SK-N-SH (cell line): ENCODE measurements around the gene SLC25A10. TPM values are rescaled to one million over a fixed set of nuclear protein-coding genes. Genes with fewer than 3 reads are reported as not detected.

Experiments
- CTCF ChIA-PET: fragments of 300-600, 350-600 bp; formaldehyde crosslinking; extraction: SDS; loops from one replicate; lab custom pipeline; 2021; lab: Yijun Ruan, JAX
- POLR2A ChIA-PET: fragments of 350-600 bp; sonication (Branson Sonifier 250); formaldehyde crosslinking; extraction: SDS; loops from one replicate; lab custom pipeline; 2020; ENCODE audit warnings: antibody characterized with exemption, inconsistent platforms; lab: Yijun Ruan, JAX
- DNase-seq: peaks from one replicate; pipeline ENCODE4 v3.0.0; 2012
- H2AFZ ChIP-seq: fragments of 200-600 bp; sonication (generic); 2 replicates; pipeline ENCODE4 v1.8.1; 2016; ENCODE audit warnings: antibody characterized with exemption, mild to moderate bottlenecking, low read depth
- H3F3A ChIP-seq: fragments of 200-600 bp; sonication (generic); replicated peaks from 2 replicates; pipeline ENCODE3; 2016; ENCODE audit warnings: antibody characterized with exemption, mild to moderate bottlenecking; ENCODE audit not compliant: insufficient read depth
- H3K27ac ChIP-seq, 2 experiments: fragments of 200-500 bp in 1 of 2; fragments of 200-600 bp in 1 of 2; sonication (Bioruptor generic) in 1 of 2; sonication (generic), shearing (Covaris generic) in 1 of 2; 2 replicates each; pipeline versions ENCODE4 v1.5.1 to v1.6.1; 2014 to 2016; ENCODE audit warnings: low read depth in 2 of 2, inconsistent platforms in 1 of 2, low read length in 1 of 2, mild to moderate bottlenecking in 1 of 2, mixed read lengths in 1 of 2
- H3K27me3 ChIP-seq: fragments of 200-600 bp; sonication (generic), shearing (Covaris generic); 2 replicates; pipeline ENCODE4 v1.6.1; 2016; ENCODE audit warnings: mixed run types; ENCODE audit not compliant: insufficient read depth
- H3K36me3 ChIP-seq, 2 experiments: fragments of 200-500 bp in 1 of 2; fragments of 200-600 bp in 1 of 2; sonication (Bioruptor generic) in 1 of 2; sonication (generic) in 1 of 2; replicated peaks in 1 of 2; 2 replicates each; pipeline versions ENCODE3 to v1.5.1; 2014 to 2016; ENCODE audit warnings: low read length in 1 of 2, mild to moderate bottlenecking in 1 of 2; ENCODE audit not compliant: insufficient read depth in 2 of 2, control insufficient read depth in 1 of 2
- H3K4me1 ChIP-seq, 2 experiments: fragments of 200-500 bp in 1 of 2; fragments of 200-600 bp in 1 of 2; sonication (Bioruptor generic) in 1 of 2; sonication (generic), shearing (Covaris generic) in 1 of 2; 2 replicates each; pipeline versions ENCODE4 v1.5.1 to v1.6.1; 2014 to 2016; ENCODE audit warnings: low read depth in 1 of 2, low read length in 1 of 2, mixed run types in 1 of 2; ENCODE audit not compliant: insufficient read depth in 2 of 2, control insufficient read depth in 1 of 2
- H3K4me2 ChIP-seq: fragments of 200-600 bp; sonication (generic), shearing (Covaris generic); 2 replicates; pipeline ENCODE4 v1.6.1; 2017; ENCODE audit warnings: mixed run types
- H3K4me3 ChIP-seq, 2 experiments: fragments of 200-500 bp in 1 of 2; fragments of 200-600 bp in 1 of 2; sonication (Bioruptor generic) in 1 of 2; sonication (generic), shearing (Covaris generic) in 1 of 2; 2 replicates each; pipeline versions ENCODE4 v1.5.1 to v1.8.1; 2014 to 2016; ENCODE audit warnings: low read depth in 2 of 2, inconsistent platforms in 1 of 2, low read length in 1 of 2, mild to moderate bottlenecking in 1 of 2, mixed read lengths in 1 of 2, moderate library complexity in 1 of 2
- H3K79me2 ChIP-seq: fragments of 200-600 bp; sonication (generic); 2 replicates; pipeline ENCODE4 v1.8.1; 2017; ENCODE audit warnings: mild to moderate bottlenecking; ENCODE audit not compliant: insufficient read depth
- H3K9ac ChIP-seq: fragments of 200-600 bp; sonication (generic); 2 replicates; pipeline ENCODE4 v1.6.1; 2017; ENCODE audit warnings: mixed run types
- H3K9me2 ChIP-seq: fragments of 200-600 bp; sonication (generic); 2 replicates; pipeline ENCODE4 v1.6.1; 2017; ENCODE audit warnings: mixed run types
- H3K9me3 ChIP-seq: fragments of 200-600 bp; sonication (generic); 2 replicates; pipeline ENCODE4 v1.6.1; 2017; ENCODE audit warnings: mixed run types, mild to moderate bottlenecking, moderate library complexity
- H4K20me1 ChIP-seq: fragments of 200-600 bp; sonication (generic); 2 replicates; pipeline ENCODE4 v1.6.1; 2017; ENCODE audit warnings: mild to moderate bottlenecking, mixed run types; ENCODE audit not compliant: insufficient read depth
- ELF1 ChIP-seq: IDR thresholded peaks from 2 replicates; pipeline ENCODE4 v1.4.0; 2012
- EP300 ChIP-seq, 2 experiments: IDR thresholded peaks; 2 replicates each; pipeline versions ENCODE4 v1.4.0 to v1.6.1; 2012; ENCODE audit warnings: borderline replicate concordance in 1 of 2, low read depth in 1 of 2, low read length in 1 of 2
- EZH2phosphoT487 ChIP-seq: fragments of 200-600 bp; sonication (generic); IDR thresholded peaks from 2 replicates; pipeline ENCODE4 v1.6.1; 2017; ENCODE audit warnings: low read depth, mixed run types, mild to moderate bottlenecking, antibody characterized with exemption, moderate library complexity, borderline replicate concordance
- FOXJ3 ChIP-seq: sonication (generic); formaldehyde crosslinking; IDR thresholded peaks from 2 replicates; pipeline ENCODE4 v1.5.1; 2020; ENCODE audit warnings: mild to moderate bottlenecking, missing genetic modification reagents
- GABPA ChIP-seq: IDR thresholded peaks from 2 replicates; pipeline ENCODE4 v1.4.0; 2012; ENCODE audit warnings: low read depth, mild to moderate bottlenecking
- GATA2 ChIP-seq: sonication (generic); formaldehyde crosslinking; IDR thresholded peaks from 2 replicates; pipeline ENCODE4 v1.5.0; 2020; ENCODE audit warnings: mild to moderate bottlenecking, missing genetic modification reagents
- JUND ChIP-seq: IDR thresholded peaks from 2 replicates; pipeline ENCODE4 v1.4.0; 2012
- MXI1 ChIP-seq: IDR thresholded peaks from 2 replicates; pipeline ENCODE4 v1.6.1; 2012; ENCODE audit warnings: mild to moderate bottlenecking, low read depth, low read length, improper control_type of control experiment
- NFIC ChIP-seq: IDR thresholded peaks from 2 replicates; pipeline ENCODE4 v1.4.0; 2012; ENCODE audit warnings: borderline replicate concordance
- NRF1 ChIP-seq: IDR thresholded peaks from 2 replicates; pipeline ENCODE4 v1.6.1; 2012; ENCODE audit warnings: low read depth, mild to moderate bottlenecking, low read length
- PBX3 ChIP-seq: IDR thresholded peaks from 2 replicates; pipeline ENCODE4; 2012
- POLR2AphosphoS5 ChIP-seq: IDR thresholded peaks from 2 replicates; pipeline ENCODE4 v1.6.1; 2012; ENCODE audit warnings: low read depth, low read length
- RAD21 ChIP-seq: IDR thresholded peaks from 2 replicates; pipeline ENCODE4 v1.6.1; 2012; ENCODE audit warnings: mild to moderate bottlenecking, low read length
- RFX5 ChIP-seq: IDR thresholded peaks from 2 replicates; pipeline ENCODE4 v1.6.1; 2012; ENCODE audit warnings: mild to moderate bottlenecking, improper control_type of control experiment, low read length
- RXRA ChIP-seq: IDR thresholded peaks from 2 replicates; pipeline ENCODE4 v1.4.0; 2012; ENCODE audit warnings: low read depth, mild to moderate bottlenecking, borderline replicate concordance
- SIN3A ChIP-seq: IDR thresholded peaks from 2 replicates; pipeline ENCODE4 v1.6.1; 2012; ENCODE audit warnings: low read depth, mild to moderate bottlenecking, low read length, moderate library complexity, borderline replicate concordance
- TAF1 ChIP-seq: IDR thresholded peaks from 2 replicates; pipeline ENCODE4 v1.6.1; 2012; ENCODE audit warnings: low read depth, mild to moderate bottlenecking, low read length, moderate library complexity, borderline replicate concordance
- TCF12 ChIP-seq: IDR thresholded peaks from 2 replicates; pipeline ENCODE4 v1.4.0; 2012
- TEAD4 ChIP-seq: IDR thresholded peaks from 2 replicates; pipeline ENCODE4 v1.4.0; 2012; ENCODE audit warnings: mild to moderate bottlenecking, borderline replicate concordance; ENCODE audit not compliant: insufficient read depth
- WGBS: methylation state at CpG from one replicate; pipeline ENCODE4 v1.1.6; 2017; ENCODE audit warnings: low lambda C conversion rate; 5-methylcytosine and 5-hydroxymethylcytosine counted together
- polyA plus RNA-seq, 3 experiments: library from polyadenylated mRNA; depleted of rRNA; stranded (reverse); fragments of >200 nt; gene quantifications; 2 replicates each; pipeline ENCODE4 v1.2.3, GENCODE V29; 2012
- TF ChIP-seq, protein P1 (sequence below): IDR thresholded peaks from 2 replicates; pipeline ENCODE4 v1.4.0; 2012; ENCODE audit warnings: low read depth, borderline replicate concordance
- TF ChIP-seq, protein P2 (sequence below): fragments of 200-600 bp; sonication (generic); IDR thresholded peaks from 2 replicates; pipeline ENCODE4 v1.6.1; 2017; ENCODE audit warnings: antibody characterized with exemption, mild to moderate bottlenecking, moderate library complexity

Gene SLC25A10
- polyA plus RNA-seq, 1 of the 3 experiments (the other 2 are of a cell fraction), result 34.7 TPM

GRCh38 chr17:81672504-81672903 lies 39.6 kb upstream of the SLC25A10 start:
- Histone ChIP-seq H3K4me2 (no peak overlapping the region), H3K9ac (no peak overlapping the region), H3K9me2 (no peaks in the 10 kb centered on the region), H3K9me3 (no peaks in the 10 kb centered on the region), H3K27ac (no peak overlapping the region), H3K4me3 (no peak overlapping the region), H3F3A (peaks cover 23% of the 10 kb centered on the region), H3K79me2 (peaks cover 45% of the 10 kb centered on the region), H3K36me3 (peaks cover 37 to 55% of the 10 kb centered on the region in 2 experiments), H2AFZ (no peak overlapping the region), H3K27me3 (no peaks in the 10 kb centered on the region), H3K4me1 (peaks cover 9 to 10% of the 10 kb centered on the region in 2 experiments; a peak in 3 of 4 replicates), H4K20me1 (peaks cover 5% of the 10 kb centered on the region; the same call in 1 of the 2 replicates)
- POLR2A ChIA-PET, result no interaction called here
- TF ChIP-seq GABPA, result no peak
- TF ChIP-seq, protein P1, sequence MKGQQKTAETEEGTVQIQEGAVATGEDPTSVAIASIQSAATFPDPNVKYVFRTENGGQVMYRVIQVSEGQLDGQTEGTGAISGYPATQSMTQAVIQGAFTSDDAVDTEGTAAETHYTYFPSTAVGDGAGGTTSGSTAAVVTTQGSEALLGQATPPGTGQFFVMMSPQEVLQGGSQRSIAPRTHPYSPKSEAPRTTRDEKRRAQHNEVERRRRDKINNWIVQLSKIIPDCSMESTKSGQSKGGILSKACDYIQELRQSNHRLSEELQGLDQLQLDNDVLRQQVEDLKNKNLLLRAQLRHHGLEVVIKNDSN, result no peak
- TF ChIP-seq EP300 (IDR thresholded peaks at IDR 0.05; ENCODE audit: borderline replicate concordance in 1 of 2, low read depth in 1 of 2, low read length in 1 of 2), result no peak
- TF ChIP-seq, protein P2, sequence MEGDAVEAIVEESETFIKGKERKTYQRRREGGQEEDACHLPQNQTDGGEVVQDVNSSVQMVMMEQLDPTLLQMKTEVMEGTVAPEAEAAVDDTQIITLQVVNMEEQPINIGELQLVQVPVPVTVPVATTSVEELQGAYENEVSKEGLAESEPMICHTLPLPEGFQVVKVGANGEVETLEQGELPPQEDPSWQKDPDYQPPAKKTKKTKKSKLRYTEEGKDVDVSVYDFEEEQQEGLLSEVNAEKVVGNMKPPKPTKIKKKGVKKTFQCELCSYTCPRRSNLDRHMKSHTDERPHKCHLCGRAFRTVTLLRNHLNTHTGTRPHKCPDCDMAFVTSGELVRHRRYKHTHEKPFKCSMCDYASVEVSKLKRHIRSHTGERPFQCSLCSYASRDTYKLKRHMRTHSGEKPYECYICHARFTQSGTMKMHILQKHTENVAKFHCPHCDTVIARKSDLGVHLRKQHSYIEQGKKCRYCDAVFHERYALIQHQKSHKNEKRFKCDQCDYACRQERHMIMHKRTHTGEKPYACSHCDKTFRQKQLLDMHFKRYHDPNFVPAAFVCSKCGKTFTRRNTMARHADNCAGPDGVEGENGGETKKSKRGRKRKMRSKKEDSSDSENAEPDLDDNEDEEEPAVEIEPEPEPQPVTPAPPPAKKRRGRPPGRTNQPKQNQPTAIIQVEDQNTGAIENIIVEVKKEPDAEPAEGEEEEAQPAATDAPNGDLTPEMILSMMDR, result no peak
- TF ChIP-seq ELF1, result no peak
- TF ChIP-seq PBX3, result no peak
- no peak for TF ChIP-seq MXI1
- TF ChIP-seq EZH2phosphoT487, result no peak
- no peak for TF ChIP-seq RFX5
- TF ChIP-seq TCF12, result no peak
- no peak for TF ChIP-seq POLR2AphosphoS5
- TF ChIP-seq TEAD4, result no peak
- no peak for TF ChIP-seq RAD21
- TF ChIP-seq JUND, result no peak
- no peak for TF ChIP-seq TAF1
- TF ChIP-seq NRF1, result no peak
- DNase-seq, result no peak
- WGBS, result 86% methylated on average over 17 of the region's 18 CpGs
- CTCF ChIA-PET, result interaction anchor here (1.7 to 2.3 kb wide), 3 partner anchors 10 to 71 kb away, joined by 4 to 8 read pairs (median 5); no protein-coding TSS in a partner anchor

- Histone ChIP-seq H3K4me1 (peaks cover 4 to 5% of the 10 kb centered on the region in 2 experiments; a peak in 3 of 4 replicates), H3F3A (peaks cover 27% of the 10 kb centered on the region), H2AFZ (no peak overlapping the region), H3K27me3 (no peaks in the 10 kb centered on the region), H3K4me3 (no peak overlapping the region), H3K9ac (no peak overlapping the region), H4K20me1 (peaks cover 5% of the 10 kb centered on the region; the same call in 1 of the 2 replicates), H3K9me2 (no peaks in the 10 kb centered on the region), H3K9me3 (no peaks in the 10 kb centered on the region), H3K79me2 (peaks cover 45% of the 10 kb centered on the region), H3K27ac (no peak overlapping the region), H3K4me2 (no peak overlapping the region), H3K36me3 (peaks cover 37 to 55% of the 10 kb centered on the region in 2 experiments)
- WGBS, result 95% methylated on average over 15 of the region's 16 CpGs
- ChIA-PET POLR2A (no interaction called here), CTCF (interaction anchor here (1.7 to 2.3 kb wide), 3 partner anchors 9 to 72 kb away, joined by 4 to 8 read pairs (median 5); no protein-coding TSS in a partner anchor)
- DNase-seq, result no peak
- TF ChIP-seq EP300 (IDR thresholded peaks at IDR 0.05; ENCODE audit: borderline replicate concordance in 1 of 2, low read depth in 1 of 2, low read length in 1 of 2), result no peak
- TF ChIP-seq RXRA, result no peak
- TF ChIP-seq TCF12, result no peak
- no peak for TF ChIP-seq NFIC
- TF ChIP-seq TAF1, result no peak
- no peak for TF ChIP-seq GATA2 (CRISPR knock-in tag)
- TF ChIP-seq RAD21, result no peak
- TF ChIP-seq ELF1, result no peak
- TF ChIP-seq GABPA, result no peak
- TF ChIP-seq PBX3, result no peak
- no peak for TF ChIP-seq FOXJ3 (CRISPR knock-in tag)
- TF ChIP-seq, protein P2, result no peak
- no peak for TF ChIP-seq RFX5
- TF ChIP-seq TEAD4, result no peak
- TF ChIP-seq POLR2AphosphoS5, result no peak
- no peak for TF ChIP-seq SIN3A
Observed at GRCh38 chr17:81672954-81673353, 39.1 kb upstream of the SLC25A10 start.
